IPS-NIHi11 (cell line): ENCODE data around the gene NHERF1.

Experiments
- DNase-seq: peaks from one replicate; pipeline ENCODE4 v3.0.0; 2012; ENCODE audit warnings: mixed read lengths, low spot score

NHERF1 gene

GRCh38 chr17:74768069-74768762, 19.8 kb downstream of the NHERF1 start:
- DNase-seq, result peak; percentile 49

- DNase-seq, result no peak
Observed at GRCh38 chr17:74768763-74769114, 20.3 kb downstream of the NHERF1 start.

DNA sequence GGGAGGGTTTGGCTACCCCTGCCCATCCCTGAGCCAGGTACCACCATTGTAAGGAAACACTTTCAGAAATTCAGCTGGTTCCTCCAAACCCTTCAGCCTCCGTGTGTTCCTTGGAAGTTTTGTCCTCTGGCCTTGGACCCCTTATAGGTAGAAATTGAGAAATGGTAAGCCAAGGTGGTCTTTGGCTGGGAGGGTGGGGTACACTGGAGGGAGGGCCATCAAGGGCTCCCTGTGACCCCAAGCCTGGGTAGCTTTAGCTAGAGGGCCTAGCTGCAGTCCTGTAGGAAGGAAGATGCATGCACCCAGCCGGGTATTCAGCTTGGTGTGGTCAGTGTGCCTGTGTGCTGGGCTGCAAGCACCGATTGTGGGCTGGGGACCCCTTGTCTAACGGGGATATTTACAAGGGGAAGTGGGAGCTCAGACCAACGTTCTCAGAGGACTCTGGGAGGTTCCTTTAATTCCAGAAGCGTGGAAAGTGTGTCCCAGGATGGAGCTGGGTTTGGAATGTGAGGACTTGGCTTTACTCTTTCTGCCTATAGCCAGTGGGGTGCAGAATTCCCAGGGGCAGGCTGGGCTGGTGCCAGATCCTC, 20.9 kb downstream of the NHERF1 start:
- no peak for DNase-seq

GRCh38 chr17:74769856-74770497, 21.5 kb downstream of the NHERF1 start:
- DNase-seq, result no peak

GRCh38 chr17:74770498-74771318, 22.3 kb downstream of the NHERF1 start:
- peak; percentile 80 for DNase-seq

DNA sequence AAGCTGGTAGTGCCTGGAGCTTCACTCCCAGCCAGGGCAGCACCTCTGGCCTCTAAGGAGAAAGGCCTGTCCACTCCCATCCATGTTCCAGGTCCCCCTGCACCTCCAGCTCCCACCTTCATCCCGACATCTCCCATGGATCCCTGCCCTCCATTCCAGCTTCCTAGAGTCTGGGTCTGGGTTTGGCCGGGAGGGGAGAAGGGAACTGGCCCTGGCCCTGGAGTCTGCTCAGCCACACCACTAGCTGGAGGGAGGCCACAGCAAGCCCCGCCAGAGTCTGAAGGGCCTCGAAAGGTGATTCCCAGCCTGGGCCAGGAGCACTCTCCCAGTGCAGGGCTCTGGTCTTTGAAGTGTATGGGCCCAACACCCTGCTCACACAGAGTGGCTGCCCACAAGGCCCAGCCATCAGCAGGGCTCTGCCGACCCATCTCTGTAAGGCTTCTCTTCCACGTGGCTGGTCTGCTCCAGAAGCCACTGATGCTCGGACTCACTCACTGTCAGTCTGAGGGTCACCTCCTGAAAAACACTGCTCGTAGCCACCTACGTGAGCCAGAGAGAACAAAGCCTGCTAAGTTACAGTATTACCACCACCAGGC, 23.0 kb downstream of the NHERF1 start:
- no peak for DNase-seq

- DNase-seq, result no peak
Observed at GRCh38 chr17:74772053-74772452, 23.6 kb downstream of the NHERF1 start.

DNA sequence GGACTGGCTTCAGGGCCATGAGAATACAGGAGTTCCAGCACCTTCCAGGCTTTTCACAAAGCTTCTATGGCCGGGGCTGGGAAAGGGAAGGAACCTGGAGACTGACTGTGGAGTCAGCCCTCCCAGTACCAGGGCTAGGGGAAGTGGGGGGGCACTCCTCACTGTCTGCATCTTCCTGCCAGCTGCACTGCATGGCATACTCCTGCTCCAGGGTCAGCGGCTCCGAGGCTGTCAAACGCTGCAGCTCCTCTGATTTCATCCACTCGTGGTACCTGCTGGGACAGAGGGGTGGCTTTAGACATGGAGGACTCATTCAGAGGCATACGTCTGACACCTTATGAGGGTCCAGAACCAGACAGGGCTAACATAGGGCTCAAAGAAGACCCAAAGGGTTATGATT, 25.0 kb downstream of the NHERF1 start:
- DNase-seq, result no peak

DNA sequence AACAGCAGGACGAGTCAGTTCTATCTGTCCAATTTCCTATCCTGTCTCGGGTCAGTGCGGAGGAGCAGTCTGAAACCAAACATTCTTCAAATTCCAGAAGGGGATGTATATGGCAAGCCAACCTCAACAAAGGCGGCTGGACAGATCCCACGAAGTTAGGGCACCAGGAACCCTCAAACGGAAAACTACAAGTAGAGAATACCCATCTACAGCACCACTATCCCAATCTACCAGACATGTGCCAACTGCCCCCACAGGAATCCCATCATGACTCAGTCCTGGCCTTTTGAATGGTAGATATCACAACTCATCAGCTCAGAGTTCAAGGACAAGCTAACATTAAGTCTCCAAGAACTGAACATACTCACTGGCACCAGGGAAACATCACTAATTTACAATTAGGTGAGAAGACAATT, 25.5 kb downstream of the NHERF1 start:
- DNase-seq, result no peak

- DNase-seq, result no peak
Observed at GRCh38 chr17:74775409-74776043, 27.1 kb downstream of the NHERF1 start.

DNA sequence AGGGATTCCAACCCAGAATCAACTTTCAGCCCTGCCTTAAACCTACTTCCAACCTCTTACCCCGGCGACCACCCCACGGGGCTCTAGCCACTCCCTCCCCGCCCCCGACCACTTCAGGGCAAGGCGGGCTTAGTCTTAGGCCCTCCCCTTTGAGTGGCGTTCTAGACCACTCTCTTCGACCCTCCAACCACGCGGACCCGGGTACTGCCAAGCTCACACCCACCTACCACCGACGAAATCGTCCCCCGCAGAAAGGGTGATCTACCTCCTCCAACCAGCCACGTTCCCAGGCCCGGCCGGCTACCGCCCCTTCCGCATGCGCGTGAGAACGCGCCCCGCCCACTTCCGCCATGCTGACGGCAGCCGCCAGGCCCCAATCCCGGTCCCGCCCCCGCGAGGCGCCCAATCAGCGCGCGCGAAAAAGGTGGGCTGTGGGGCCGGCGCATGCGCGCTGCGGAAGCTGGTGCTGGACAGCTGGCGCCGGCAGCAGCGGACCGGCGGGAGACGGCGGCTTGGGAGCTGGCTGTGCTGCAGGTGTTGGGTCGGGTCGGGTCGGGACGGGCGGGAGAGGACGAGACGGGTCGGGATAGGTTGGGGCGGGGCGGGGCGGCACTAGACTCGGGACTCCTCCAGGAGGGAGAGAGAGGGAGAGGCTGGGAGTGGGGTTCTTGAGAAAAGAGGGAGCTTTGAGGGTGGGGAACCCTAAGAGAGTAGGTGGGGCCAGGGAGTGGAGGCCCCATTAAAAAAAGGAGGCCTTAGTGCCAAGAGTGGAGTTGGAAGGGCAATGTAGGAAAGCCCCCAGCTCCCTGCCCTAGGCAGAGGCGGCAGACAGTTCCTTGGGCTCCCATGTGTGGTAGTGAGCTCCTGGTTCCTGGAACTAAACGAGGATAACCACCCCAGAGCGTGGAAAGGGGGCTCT, 27.9 kb downstream of the NHERF1 start, which contains the start of gene NAT9:
TSS of gene NAT9 (minus strand) at position 302 of the 919 bp plus-strand sequence. CDS start 647 bp downstream, outside the sequence.
- DNase-seq, result peak; percentile 100

GRCh38 chr17:74776990-74777389, 28.6 kb downstream of the NHERF1 start:
- no peak for DNase-seq

GRCh38 chr17:74777901-74778515, 29.6 kb downstream of the NHERF1 start:
- DNase-seq, result no peak

DNA sequence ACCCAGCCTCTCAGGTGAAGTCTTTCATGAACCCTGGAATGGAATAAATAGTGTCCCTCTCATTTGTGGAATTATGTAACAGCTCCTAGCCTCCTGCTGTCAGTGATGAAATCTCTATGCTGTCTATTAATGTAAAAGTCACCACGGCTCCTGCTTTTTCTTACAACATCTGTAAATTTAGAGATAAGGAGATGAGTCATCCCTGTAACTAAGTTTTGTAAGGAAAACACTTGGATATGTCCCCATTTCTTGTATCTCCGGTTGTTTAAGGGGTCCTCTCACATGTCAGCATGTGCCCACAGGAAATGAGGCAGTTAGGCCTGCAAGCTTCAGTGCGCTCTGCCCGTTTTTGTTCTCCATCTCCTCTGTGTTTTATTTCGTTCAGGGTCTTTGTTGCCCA, 30.5 kb downstream of the NHERF1 start:
- DNase-seq, result no peak

GRCh38 chr17:74779501-74779900, 31.1 kb downstream of the NHERF1 start:
- no peak for DNase-seq

DNA sequence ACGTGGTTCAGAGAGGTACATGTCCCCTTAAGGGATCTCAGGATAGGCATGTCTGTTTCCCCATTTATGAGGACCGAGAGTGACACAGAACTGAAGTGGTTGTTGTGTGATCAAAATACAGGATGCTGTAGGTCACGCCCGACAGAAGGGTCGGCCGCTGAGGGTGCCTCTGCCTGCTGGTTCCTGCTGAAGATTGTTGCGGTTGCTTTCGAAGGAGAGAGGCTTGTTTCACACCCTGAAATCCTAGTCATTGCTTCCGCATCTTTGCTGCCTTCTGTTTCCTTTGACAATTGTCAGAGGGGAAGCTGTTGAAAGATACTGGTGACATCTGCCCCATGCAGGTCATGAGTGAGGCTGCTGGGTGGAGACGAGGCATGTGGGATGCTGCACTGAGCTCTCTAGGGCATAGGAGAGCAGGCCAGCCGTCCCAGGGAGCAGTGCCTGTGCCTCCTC, 31.5 kb downstream of the NHERF1 start:
- no peak for DNase-seq

DNA sequence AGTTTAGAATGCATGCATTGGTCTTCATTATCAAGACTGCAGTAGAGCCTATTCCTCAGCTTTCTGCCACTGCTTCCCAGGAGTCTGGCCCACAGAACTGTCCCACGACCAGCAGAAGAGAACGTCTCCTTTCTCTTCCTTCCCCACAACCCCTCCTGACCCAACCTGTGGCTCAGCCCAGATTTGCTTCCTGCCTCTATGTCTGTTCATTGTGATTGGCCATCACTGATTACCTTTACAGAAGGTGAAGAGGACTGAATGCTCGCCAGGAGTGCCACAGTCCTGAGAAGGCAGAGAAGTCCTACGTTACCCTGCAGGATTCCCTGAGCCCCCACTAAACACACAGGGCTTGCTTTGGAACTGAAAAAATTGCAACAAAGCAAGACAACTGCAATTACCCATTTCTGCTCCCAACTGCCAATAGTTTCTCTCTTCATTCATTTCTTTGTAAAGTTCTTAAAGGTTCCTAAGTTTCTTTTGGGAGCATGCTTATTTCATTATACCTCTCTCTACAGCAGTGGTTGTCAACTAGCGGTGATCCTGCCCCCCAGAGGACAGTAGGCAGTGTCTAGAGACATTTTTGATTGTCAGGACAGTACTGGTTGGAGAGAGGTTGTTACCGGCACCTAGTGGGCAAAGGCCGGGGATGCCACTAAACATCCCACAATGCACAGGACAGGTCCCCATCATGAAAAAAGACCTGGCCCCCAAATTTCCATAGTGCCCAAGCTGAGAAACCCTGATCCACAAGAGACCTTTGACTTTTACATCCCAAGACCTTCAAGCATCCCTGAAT, 32.2 kb downstream of the NHERF1 start:
- peak; percentile 72 for DNase-seq

- no peak for DNase-seq
Observed at GRCh38 chr17:74782571-74782970, 34.1 kb downstream of the NHERF1 start.
